Coronary artery (tissue), 2 donors: ENCODE data around the gene RPL15.
"Not testable (repeated sequence)": the region's sequence is repeated elsewhere in the genome, so short reads cannot be mapped to it uniquely, and the experiment has no call there.

ENCODE experiments used
- DNase-seq: peaks from one replicate; pipeline ENCODE4 v3.0.0-alpha.2; 2017; ENCODE audit warnings: low spot score
- H3K27ac ChIP-seq, 2 donors: fragments of 200-600 bp; sonication (generic); one replicate each; pipeline ENCODE4 v1.5.1; 2016 to 2019
- H3K4me3 ChIP-seq: fragments of 200-600 bp; sonication (generic); 2 replicates; pipeline ENCODE4 v1.5.1; 2016; ENCODE audit warnings: mild to moderate bottlenecking, moderate library complexity
- TF ChIP-seq, protein P1 (sequence below): fragments of 200-600 bp; sonication (generic); IDR thresholded peaks from one replicate; pipeline ENCODE4 v1.5.1; 2019; ENCODE audit warnings: antibody characterized with exemption

The RPL15 gene

DNA sequence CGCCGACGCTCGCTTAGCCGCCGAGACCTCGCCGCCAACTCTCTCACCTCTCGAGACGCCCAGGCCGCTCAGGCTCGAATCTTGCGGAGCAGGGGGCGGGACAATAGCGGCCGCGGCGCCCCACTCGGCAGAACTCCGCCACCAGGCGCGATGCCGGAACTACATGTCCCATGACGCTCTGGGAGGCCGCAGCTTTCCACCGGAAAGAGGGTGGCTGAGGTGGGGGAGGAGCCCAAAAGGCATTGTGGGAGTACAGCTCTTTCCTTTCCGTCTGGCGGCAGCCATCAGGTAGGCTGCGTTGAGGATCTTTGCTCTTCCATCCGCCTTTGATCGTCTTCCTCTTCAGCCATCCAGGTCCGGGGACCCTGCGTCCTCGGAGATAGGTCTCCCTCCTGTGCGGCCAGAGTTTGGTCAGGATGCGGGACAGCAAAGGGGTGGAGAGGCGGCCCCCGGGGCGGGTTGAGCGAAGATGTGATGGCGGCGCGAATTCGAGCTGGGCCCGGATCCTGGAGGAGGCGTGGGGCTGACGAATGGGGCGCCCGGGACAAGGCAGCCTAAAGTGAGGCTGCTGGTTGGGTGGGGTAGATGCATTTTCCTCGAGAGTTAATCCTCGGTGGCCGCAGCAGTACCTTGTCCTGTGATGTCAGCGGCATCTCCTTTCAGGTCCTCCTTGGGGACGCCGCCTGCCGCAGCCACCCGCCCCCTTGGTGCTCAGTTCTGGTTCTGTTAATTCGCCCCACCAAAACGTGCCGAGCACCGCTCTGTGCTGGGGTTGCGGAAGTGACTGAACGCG is at the start of gene RPL15, which contains the start of gene NKIRAS1:
TSS of gene RPL15 (plus strand) at position 247 of the 793 bp plus-strand sequence. CDS start 728 bp downstream, outside the sequence.
TSS of gene NKIRAS1 (minus strand) at position 105 of the 793 bp plus-strand sequence. CDS start 6,086 bp downstream, outside the sequence.
- H3K27ac ChIP-seq: peak within 1 kb of the TSS; percentile 77 to 97
- H3K4me3 ChIP-seq: peak within 1 kb of the TSS; percentile 91
- TF ChIP-seq, protein P1, sequence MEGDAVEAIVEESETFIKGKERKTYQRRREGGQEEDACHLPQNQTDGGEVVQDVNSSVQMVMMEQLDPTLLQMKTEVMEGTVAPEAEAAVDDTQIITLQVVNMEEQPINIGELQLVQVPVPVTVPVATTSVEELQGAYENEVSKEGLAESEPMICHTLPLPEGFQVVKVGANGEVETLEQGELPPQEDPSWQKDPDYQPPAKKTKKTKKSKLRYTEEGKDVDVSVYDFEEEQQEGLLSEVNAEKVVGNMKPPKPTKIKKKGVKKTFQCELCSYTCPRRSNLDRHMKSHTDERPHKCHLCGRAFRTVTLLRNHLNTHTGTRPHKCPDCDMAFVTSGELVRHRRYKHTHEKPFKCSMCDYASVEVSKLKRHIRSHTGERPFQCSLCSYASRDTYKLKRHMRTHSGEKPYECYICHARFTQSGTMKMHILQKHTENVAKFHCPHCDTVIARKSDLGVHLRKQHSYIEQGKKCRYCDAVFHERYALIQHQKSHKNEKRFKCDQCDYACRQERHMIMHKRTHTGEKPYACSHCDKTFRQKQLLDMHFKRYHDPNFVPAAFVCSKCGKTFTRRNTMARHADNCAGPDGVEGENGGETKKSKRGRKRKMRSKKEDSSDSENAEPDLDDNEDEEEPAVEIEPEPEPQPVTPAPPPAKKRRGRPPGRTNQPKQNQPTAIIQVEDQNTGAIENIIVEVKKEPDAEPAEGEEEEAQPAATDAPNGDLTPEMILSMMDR: peak; percentile 44
- DNase-seq: peak; percentile 99

DNA sequence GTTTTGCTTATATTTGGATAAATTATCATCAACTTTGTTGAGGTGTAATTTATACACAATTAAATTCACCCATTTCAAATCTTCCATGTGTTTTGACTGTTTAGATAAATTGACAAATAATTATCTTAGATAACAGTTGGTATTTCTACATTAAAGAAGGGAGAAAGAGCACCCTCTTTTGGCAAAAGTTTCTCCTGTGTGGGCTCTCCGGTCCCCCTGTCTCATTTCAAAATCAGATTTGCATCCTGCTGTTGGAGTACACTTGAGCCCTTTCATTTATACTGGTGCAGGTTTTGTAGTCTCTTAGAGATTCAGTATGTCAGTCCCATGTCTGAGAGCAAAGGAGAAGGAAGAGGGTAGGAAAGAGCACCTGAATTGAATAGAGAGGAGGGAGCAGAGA is 49.5 kb upstream of the RPL15 start:
- TF ChIP-seq, protein P1: no peak
- Histone ChIP-seq H3K4me3 (no peak overlapping the region), H3K27ac (no peak overlapping the region)
- DNase-seq: no peak

DNA sequence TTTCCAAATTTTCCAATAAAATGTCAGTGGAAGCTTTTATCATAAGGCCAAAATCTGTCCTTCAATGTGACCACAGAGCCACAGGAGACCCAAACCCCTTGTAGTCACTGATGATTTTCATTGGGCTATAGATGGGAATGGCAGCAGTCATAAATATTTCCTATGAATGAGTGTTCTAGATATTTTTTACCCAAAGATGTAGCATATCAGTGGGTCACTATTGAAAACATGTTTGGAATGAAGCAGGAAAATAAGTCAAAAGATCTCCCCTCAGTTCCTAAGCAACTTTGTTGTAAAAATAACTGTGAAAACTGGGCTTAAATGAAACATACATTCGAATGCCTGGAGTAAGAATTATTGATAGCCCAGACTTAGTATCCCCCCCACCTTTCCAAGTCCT is 49.1 kb upstream of the RPL15 start:
- Histone ChIP-seq H3K27ac (no peak overlapping the region), H3K4me3 (no peak overlapping the region)
- no peak for DNase-seq
- TF ChIP-seq, protein P1: no peak

DNA sequence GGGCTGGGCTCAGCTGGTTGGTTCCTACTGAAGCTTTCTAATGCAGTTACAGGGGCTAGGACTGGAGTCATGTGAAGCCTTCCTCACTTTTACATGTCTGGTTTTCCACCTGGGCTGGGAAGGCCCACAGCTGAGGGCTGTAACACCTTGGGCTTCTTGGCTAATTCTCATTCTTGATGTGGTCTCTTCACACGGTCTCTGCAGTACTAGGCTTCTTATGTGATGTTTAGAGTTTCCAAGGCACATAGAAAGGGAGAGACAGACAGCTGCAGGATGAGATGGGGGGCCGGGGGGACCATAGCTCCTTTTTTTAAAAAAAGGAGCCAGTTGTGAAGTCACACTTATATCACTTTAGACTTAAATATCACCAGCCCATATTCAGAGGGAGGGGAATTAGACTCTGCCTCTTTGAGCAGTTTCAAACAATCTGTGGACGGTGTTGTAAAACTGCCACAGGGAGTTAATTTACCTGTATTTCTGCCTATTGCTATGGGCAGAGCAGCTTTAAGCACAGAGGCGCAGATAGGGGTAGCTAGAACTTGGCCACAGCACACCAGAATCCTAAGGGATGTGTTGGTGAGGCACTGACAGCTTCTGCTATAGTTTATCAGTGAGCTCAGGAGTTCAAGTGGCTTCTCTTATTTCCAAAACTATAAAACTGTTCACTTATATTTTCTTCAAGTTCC is 46.8 kb upstream of the RPL15 start:
- no peak overlapping the region for H3K4me3 ChIP-seq
- TF ChIP-seq, protein P1: no peak
- DNase-seq: no peak
- H3K27ac ChIP-seq: no peak overlapping the region

DNA sequence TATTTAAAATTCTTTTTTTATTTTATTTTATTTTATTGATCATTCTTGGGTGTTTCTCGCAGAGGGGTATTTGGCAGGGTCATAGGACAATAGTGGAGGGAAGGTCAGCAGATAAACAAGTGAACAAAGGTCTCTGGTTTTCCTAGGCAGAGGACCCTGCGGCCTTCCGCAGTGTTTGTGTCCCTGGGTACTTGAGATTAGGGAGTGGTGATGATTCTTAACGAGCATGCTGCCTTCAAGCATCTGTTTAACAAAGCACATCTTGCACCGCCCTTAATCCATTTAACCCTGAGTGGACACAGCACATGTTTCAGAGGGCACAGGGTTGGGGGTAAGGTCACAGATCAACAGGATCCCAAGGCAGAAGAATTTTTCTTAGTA is 46.3 kb upstream of the RPL15 start:
- not testable (repeated sequence) for H3K4me3 ChIP-seq, DNase-seq, H3K27ac ChIP-seq

DNA sequence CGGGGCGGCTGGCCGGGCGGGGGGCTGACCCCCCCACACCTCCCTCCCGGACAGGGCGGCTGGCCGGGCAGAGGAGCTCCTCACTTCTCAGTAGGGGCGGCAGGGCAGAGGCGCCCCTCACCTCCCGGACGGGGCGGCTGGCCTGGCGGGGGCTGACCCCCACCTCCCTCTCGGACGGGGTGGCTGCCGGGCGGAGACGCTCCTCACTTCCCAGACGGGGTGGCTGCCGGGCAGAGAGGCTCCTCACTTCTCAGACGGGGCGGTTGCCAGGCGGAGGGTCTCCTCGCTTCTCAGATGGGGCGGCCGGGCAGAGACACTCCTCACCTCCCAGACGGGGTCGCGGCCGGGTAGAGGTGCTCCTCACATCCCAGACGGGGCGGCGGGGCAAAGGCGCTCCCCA is 45.6 kb upstream of the RPL15 start:
- H3K4me3 ChIP-seq, H3K27ac ChIP-seq, DNase-seq: not testable (repeated sequence)

DNA sequence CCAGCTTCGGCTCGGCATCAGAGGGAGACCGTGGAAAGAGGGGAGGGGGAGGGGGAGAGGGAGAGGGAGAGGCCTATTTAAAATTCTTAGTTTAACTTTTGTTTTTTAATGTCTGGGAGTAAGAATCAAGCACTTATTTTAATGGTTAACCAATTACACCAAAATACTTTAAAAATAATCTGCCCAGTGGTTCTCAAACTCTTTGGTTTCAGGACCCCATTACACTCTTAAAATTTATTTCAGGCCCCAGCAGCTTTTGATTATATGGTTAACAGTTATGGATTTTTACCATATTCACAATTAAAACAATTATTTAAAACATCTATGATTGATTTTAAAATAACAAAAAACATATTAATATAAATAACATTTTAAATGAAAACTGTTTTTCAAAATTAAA is 44.6 kb upstream of the RPL15 start:
- Histone ChIP-seq H3K27ac (no peak overlapping the region), H3K4me3 (no peak overlapping the region)
- DNase-seq: no peak
- TF ChIP-seq, protein P1: no peak

DNA sequence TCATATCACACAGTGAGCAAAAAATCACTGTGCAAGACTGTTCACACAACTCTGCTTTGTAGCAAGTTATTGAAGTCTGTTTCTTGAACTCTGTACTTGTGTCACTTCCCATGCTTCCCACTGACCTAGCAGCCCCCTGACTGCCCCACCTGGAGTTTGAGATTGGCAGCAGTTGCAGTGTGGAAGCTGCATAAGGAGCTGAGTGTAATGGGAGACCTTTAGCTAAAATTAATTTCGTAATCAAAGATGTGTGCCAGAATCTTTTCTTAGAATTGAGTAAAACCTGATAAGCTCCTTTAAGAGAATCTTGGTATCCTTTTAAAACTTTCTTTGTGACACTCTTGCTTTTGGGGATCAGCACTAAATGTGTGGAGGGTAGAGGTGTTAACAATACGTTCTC is 43.0 kb upstream of the RPL15 start:
- H3K27ac ChIP-seq: no peak overlapping the region
- no peak overlapping the region for H3K4me3 ChIP-seq
- DNase-seq: no peak
- TF ChIP-seq, protein P1: no peak
